ENCODE results near the gene DMD. TPM values are rescaled to one million over a fixed set of nuclear protein-coding genes. Genes with fewer than 3 reads are reported as not detected.

DMD gene
- polyA plus RNA-seq, 1 donor from 2014 or later, result 21.6 TPM

DNA sequence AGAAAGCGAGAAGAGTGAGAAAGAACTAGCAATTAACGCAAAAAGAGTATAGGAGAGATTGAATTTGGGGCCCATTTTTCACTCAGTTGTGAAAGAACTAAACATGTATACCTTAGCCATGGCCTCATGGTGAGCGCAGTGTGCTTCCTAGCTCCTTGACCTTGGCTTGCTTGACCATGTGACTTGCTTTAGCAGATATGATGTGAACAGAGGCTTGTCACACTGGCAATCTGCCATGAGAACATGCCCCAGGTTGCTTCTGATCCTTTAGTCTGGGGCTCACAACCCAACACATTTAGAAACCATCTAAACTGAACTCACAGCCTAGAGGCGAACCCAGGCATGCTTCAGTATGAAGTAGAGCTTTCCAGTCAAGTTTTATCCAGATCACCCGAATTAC, 1879.4 kb downstream of the DMD start:
- Histone ChIP-seq H3K9me3 (ENCODE audit: low read length) (no peaks in the 10 kb centered on the region), H3K79me2 (replicated peaks; ENCODE audit: insufficient read depth, low read length) (no peaks in the 10 kb centered on the region), H3K27ac (ENCODE audit: low read length) (no peak overlapping the region), H3K27me3 (ENCODE audit: insufficient read depth, low read depth, low read length) (no peaks in the 10 kb centered on the region), H3F3A (ENCODE audit: insufficient read depth, low read length, poor library complexity, severe bottlenecking) (no peaks in the 10 kb centered on the region), H2AFZ (ENCODE audit: low read depth, low read length) (no peak overlapping the region), H3K9me2 (ENCODE audit: insufficient read depth, low read length) (no peaks in the 10 kb centered on the region), H3K4me3 (ENCODE audit: low read length) (no peak overlapping the region), H3K4me2 (ENCODE audit: low read length) (no peak overlapping the region), H4K20me1 (ENCODE audit: insufficient read depth) (no peaks in the 10 kb centered on the region), H3K36me3 (ENCODE audit: insufficient read depth, low read length) (no peaks in the 10 kb centered on the region), H3K9ac (ENCODE audit: low read length) (no peak overlapping the region)
- TF ChIP-seq MXI1 (conservative IDR thresholded peaks at IDR 0.05; ENCODE audit: poor library complexity, severe bottlenecking) (no peak), EZH2 (IDR thresholded peaks at IDR 0.05; ENCODE audit: borderline replicate concordance, insufficient read depth, low read length, poor library complexity, severe bottlenecking) (no peak), EP300 (conservative IDR thresholded peaks at IDR 0.05; ENCODE audit: poor library complexity, severe bottlenecking) (no peak), RAD21 (conservative IDR thresholded peaks at IDR 0.05) (no peak), SMC3 (conservative IDR thresholded peaks at IDR 0.05; ENCODE audit: poor library complexity) (no peak), TAF1 (IDR thresholded peaks at IDR 0.05; ENCODE audit: low read depth) (no peak)
- TF ChIP-seq, protein P1, sequence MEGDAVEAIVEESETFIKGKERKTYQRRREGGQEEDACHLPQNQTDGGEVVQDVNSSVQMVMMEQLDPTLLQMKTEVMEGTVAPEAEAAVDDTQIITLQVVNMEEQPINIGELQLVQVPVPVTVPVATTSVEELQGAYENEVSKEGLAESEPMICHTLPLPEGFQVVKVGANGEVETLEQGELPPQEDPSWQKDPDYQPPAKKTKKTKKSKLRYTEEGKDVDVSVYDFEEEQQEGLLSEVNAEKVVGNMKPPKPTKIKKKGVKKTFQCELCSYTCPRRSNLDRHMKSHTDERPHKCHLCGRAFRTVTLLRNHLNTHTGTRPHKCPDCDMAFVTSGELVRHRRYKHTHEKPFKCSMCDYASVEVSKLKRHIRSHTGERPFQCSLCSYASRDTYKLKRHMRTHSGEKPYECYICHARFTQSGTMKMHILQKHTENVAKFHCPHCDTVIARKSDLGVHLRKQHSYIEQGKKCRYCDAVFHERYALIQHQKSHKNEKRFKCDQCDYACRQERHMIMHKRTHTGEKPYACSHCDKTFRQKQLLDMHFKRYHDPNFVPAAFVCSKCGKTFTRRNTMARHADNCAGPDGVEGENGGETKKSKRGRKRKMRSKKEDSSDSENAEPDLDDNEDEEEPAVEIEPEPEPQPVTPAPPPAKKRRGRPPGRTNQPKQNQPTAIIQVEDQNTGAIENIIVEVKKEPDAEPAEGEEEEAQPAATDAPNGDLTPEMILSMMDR (IDR thresholded peaks at IDR 0.05; ENCODE audit: poor library complexity, severe bottlenecking), result no peak

- no peaks in the 10 kb centered on the region for H3F3A ChIP-seq (ENCODE audit: insufficient read depth, low read length, poor library complexity, severe bottlenecking)
- TF ChIP-seq RAD21 (conservative IDR thresholded peaks at IDR 0.05), result no peak
- H3K36me3 ChIP-seq (ENCODE audit: insufficient read depth, low read length), result no peaks in the 10 kb centered on the region
- no peaks in the 10 kb centered on the region for H3K9me2 ChIP-seq (ENCODE audit: insufficient read depth, low read length)
- H3K4me2 ChIP-seq (ENCODE audit: low read length), result no peak overlapping the region
- H4K20me1 ChIP-seq (ENCODE audit: insufficient read depth), result no peaks in the 10 kb centered on the region
- no peaks in the 10 kb centered on the region for H3K27me3 ChIP-seq (ENCODE audit: insufficient read depth, low read depth, low read length)
- no peak overlapping the region for H3K9ac ChIP-seq (ENCODE audit: low read length)
- H2AFZ ChIP-seq (ENCODE audit: low read depth, low read length), result no peak overlapping the region
- H3K27ac ChIP-seq (ENCODE audit: low read length), result no peak overlapping the region
- H3K9me3 ChIP-seq (ENCODE audit: low read length), result no peaks in the 10 kb centered on the region
- no peak overlapping the region for H3K4me3 ChIP-seq (ENCODE audit: low read length)
- H3K79me2 ChIP-seq (replicated peaks; ENCODE audit: insufficient read depth, low read length), result no peaks in the 10 kb centered on the region
These were observed 1880.3 kb downstream of the DMD start for GRCh38 chrX:31331015-31331414.

DNA sequence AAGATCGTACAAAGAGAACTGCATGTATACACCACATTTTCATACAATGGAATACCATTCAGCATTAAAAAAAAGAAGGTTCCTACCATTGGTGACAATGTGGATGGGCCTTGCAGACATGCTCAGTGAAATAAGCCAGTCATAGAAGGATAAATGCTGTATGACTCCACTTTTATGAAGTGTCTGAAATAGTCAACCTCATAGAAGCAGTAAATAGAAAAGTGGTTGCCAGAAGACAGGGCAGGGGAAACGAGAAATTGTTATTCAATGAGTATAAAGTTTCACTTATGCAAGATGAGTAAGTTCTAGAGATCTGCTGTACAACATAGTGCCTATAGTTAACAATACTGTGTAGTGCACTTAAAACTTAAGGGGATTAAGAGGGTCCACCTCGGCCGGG, 1882.1 kb downstream of the DMD start:
- H3K4me2 ChIP-seq (ENCODE audit: low read length), result no peak overlapping the region
- H3K27me3 ChIP-seq (ENCODE audit: insufficient read depth, low read depth, low read length), result no peaks in the 10 kb centered on the region
- no peaks in the 10 kb centered on the region for H3K79me2 ChIP-seq (replicated peaks; ENCODE audit: insufficient read depth, low read length)
- no peak overlapping the region for H3K4me3 ChIP-seq (ENCODE audit: low read length)
- no peaks in the 10 kb centered on the region for H4K20me1 ChIP-seq (ENCODE audit: insufficient read depth)
- TF ChIP-seq POLR2AphosphoS5 (IDR thresholded peaks at IDR 0.05) (no peak), EP300 (conservative IDR thresholded peaks at IDR 0.05; ENCODE audit: poor library complexity, severe bottlenecking) (no peak), MXI1 (conservative IDR thresholded peaks at IDR 0.05; ENCODE audit: poor library complexity, severe bottlenecking) (no peak), TAF1 (IDR thresholded peaks at IDR 0.05; ENCODE audit: low read depth) (no peak), EZH2 (IDR thresholded peaks at IDR 0.05; ENCODE audit: borderline replicate concordance, insufficient read depth, low read length, poor library complexity, severe bottlenecking) (no peak), SMC3 (conservative IDR thresholded peaks at IDR 0.05; ENCODE audit: poor library complexity) (no peak)
- TF ChIP-seq, protein P1 (IDR thresholded peaks at IDR 0.05; ENCODE audit: poor library complexity, severe bottlenecking), result no peak
- TF ChIP-seq, protein P2, sequence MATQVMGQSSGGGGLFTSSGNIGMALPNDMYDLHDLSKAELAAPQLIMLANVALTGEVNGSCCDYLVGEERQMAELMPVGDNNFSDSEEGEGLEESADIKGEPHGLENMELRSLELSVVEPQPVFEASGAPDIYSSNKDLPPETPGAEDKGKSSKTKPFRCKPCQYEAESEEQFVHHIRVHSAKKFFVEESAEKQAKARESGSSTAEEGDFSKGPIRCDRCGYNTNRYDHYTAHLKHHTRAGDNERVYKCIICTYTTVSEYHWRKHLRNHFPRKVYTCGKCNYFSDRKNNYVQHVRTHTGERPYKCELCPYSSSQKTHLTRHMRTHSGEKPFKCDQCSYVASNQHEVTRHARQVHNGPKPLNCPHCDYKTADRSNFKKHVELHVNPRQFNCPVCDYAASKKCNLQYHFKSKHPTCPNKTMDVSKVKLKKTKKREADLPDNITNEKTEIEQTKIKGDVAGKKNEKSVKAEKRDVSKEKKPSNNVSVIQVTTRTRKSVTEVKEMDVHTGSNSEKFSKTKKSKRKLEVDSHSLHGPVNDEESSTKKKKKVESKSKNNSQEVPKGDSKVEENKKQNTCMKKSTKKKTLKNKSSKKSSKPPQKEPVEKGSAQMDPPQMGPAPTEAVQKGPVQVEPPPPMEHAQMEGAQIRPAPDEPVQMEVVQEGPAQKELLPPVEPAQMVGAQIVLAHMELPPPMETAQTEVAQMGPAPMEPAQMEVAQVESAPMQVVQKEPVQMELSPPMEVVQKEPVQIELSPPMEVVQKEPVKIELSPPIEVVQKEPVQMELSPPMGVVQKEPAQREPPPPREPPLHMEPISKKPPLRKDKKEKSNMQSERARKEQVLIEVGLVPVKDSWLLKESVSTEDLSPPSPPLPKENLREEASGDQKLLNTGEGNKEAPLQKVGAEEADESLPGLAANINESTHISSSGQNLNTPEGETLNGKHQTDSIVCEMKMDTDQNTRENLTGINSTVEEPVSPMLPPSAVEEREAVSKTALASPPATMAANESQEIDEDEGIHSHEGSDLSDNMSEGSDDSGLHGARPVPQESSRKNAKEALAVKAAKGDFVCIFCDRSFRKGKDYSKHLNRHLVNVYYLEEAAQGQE (IDR thresholded peaks at IDR 0.05; ENCODE audit: borderline replicate concordance), result no peak
- no peaks in the 10 kb centered on the region for H3K9me2 ChIP-seq (ENCODE audit: insufficient read depth, low read length)
- H2AFZ ChIP-seq (ENCODE audit: low read depth, low read length), result no peak overlapping the region
- H3F3A ChIP-seq (ENCODE audit: insufficient read depth, low read length, poor library complexity, severe bottlenecking), result no peaks in the 10 kb centered on the region
- H3K36me3 ChIP-seq (ENCODE audit: insufficient read depth, low read length), result no peaks in the 10 kb centered on the region
- H3K9me3 ChIP-seq (ENCODE audit: low read length), result no peaks in the 10 kb centered on the region
- no peak overlapping the region for H3K9ac ChIP-seq (ENCODE audit: low read length)
- no peak overlapping the region for H3K27ac ChIP-seq (ENCODE audit: low read length)
